Fibroblast of lung (primary cell): Measurements from ENCODE around the gene CHGA. TPM values are rescaled to one million over a fixed set of nuclear protein-coding genes. Genes with fewer than 3 reads are reported as not detected.

Experiments used
- DNase-seq, 2 donors: peaks; one replicate each; pipeline versions ENCODE4 v3.0.0 to v3.0.0-alpha.2; 2010; ENCODE audit warnings: low read depth in 2 of 2
- H2AFZ ChIP-seq: 2 replicates; pipeline ENCODE4 v1.5.1; 2012; ENCODE audit warnings: low read length, control low read depth, inconsistent platforms
- H3K27ac ChIP-seq: 2 replicates; pipeline ENCODE4 v1.5.1; 2011; ENCODE audit warnings: low read length, control low read depth; ENCODE audit not compliant: insufficient read depth
- H3K27me3 ChIP-seq: 2 replicates; pipeline ENCODE4 v1.5.1; 2011; ENCODE audit warnings: mild to moderate bottlenecking, low read length; ENCODE audit not compliant: control insufficient read depth, insufficient read depth
- H3K36me3 ChIP-seq: 2 replicates; pipeline ENCODE4 v1.5.1; 2011; ENCODE audit warnings: low read length; ENCODE audit not compliant: control insufficient read depth, insufficient read depth
- H3K4me1 ChIP-seq: 2 replicates; pipeline ENCODE4 v1.5.1; 2011; ENCODE audit warnings: low read length; ENCODE audit not compliant: control insufficient read depth, insufficient read depth; ENCODE audit errors: extremely low read depth
- H3K4me2 ChIP-seq: 2 replicates; pipeline ENCODE4 v1.5.1; 2011; ENCODE audit warnings: low read length, control low read depth; ENCODE audit not compliant: insufficient read depth; ENCODE audit errors: extremely low read depth
- H3K4me3 ChIP-seq, 4 experiments: fragments of 200-600 bp in 1 of 4; sonication (generic) in 1 of 4; replicated peaks in 1 of 4; 2 replicates each; pipeline ENCODE4 v1.5.1; 2011 to 2016; ENCODE audit warnings: low read length in 4 of 4, low read depth in 3 of 4, mild to moderate bottlenecking in 3 of 4, control low read depth in 2 of 4, inconsistent platforms in 1 of 4, mixed read lengths in 1 of 4; ENCODE audit not compliant: insufficient read depth in 1 of 4; ENCODE audit errors: control extremely low read depth in 1 of 4
- H3K79me2 ChIP-seq: 2 replicates; pipeline ENCODE4 v1.5.1; 2012; ENCODE audit warnings: mild to moderate bottlenecking, low read length, inconsistent platforms; ENCODE audit not compliant: control insufficient read depth, insufficient read depth
- H3K9ac ChIP-seq: 2 replicates; pipeline ENCODE4 v1.5.1; 2011; ENCODE audit warnings: mild to moderate bottlenecking, low read length, control low read depth; ENCODE audit not compliant: insufficient read depth
- H3K9me3 ChIP-seq: 2 replicates; pipeline ENCODE4 v1.5.1; 2012; ENCODE audit warnings: low read depth, low read length; ENCODE audit not compliant: control insufficient read depth, insufficient read depth
- H4K20me1 ChIP-seq: 2 replicates; pipeline ENCODE4 v1.5.1; 2011; ENCODE audit warnings: low read length; ENCODE audit not compliant: control insufficient read depth, insufficient read depth; ENCODE audit errors: extremely low read depth
- CTCF ChIP-seq, 2 donors: IDR thresholded peaks in 1 of 2; conservative IDR thresholded peaks in 1 of 2; 1 replicate in 1 of 2; 2 replicates in 1 of 2; pipeline ENCODE4 v1.5.1; 2011 to 2012; ENCODE audit warnings: low read length in 2 of 2, control low read depth in 1 of 2, inconsistent platforms in 1 of 2, low read depth in 1 of 2, mild to moderate bottlenecking in 1 of 2
- EZH2 ChIP-seq: IDR thresholded peaks from 2 replicates; pipeline ENCODE4 v1.5.1; 2012; ENCODE audit warnings: low read length, control low read depth, mild to moderate bottlenecking; ENCODE audit errors: missing control alignments
- polyA minus RNA-seq: library from RNA; depleted of rRNA, polyadenylated mRNA; stranded (reverse); fragments of >200 nt; gene quantifications from 2 replicates; pipeline ENCODE4 v1.2.3, GENCODE V29; 2011; ENCODE audit warnings: low replicate concordance
- polyA plus RNA-seq, 2 donors: library from polyadenylated mRNA; depleted of rRNA in 1 of 2; stranded (reverse) in 1 of 2; unstranded in 1 of 2; fragments of >200 nt; gene quantifications; 2 replicates each; pipeline ENCODE4 v1.2.1, GENCODE V29; 2011 to 2012; ENCODE audit warnings: missing spikeins in 1 of 2
- total RNA-seq: library from RNA; depleted of rRNA; stranded (reverse); fragments of >200 nt; gene quantifications from 2 replicates; pipeline ENCODE4 v1.2.1, GENCODE V29; 2014

Gene CHGA
- not detected in 2 replicates for total RNA-seq
- polyA plus RNA-seq: not detected in 2 replicates
- polyA plus RNA-seq (2012): not detected in 2 replicates
- polyA minus RNA-seq: not detected in 2 replicates

- H3K27ac ChIP-seq: no peak within 1 kb of the TSS
- H2AFZ ChIP-seq: no peak within 1 kb of the TSS
- no peak within 1 kb of the TSS for H3K9ac ChIP-seq
- H4K20me1 ChIP-seq: no peaks in the 10 kb centered on the region
- no peaks in the 10 kb centered on the region for H3K36me3 ChIP-seq
- H3K4me1 ChIP-seq: no peaks in the 10 kb centered on the region
- peaks cover 6% of the 10 kb centered on the region for H3K27me3 ChIP-seq
- H3K9me3 ChIP-seq: no peaks in the 10 kb centered on the region
- H3K4me2 ChIP-seq: no peak within 1 kb of the TSS
- TF ChIP-seq EZH2: no peak
- no peak for TF ChIP-seq CTCF (conservative IDR thresholded peaks at IDR 0.05 in 1 of 2, IDR thresholded peaks at IDR 0.05 in 1 of 2; ENCODE audit: low read depth in 1 of 2, low read length in 2 of 2)
- no peak within 1 kb of the TSS for H3K4me3 ChIP-seq
- no peaks in the 10 kb centered on the region for H3K79me2 ChIP-seq
- DNase-seq: peak; percentile 32 to 35
Measured at GRCh38 chr14:92922883-92923743, at the start of gene CHGA. CHGA (plus strand) TSS chr14:92923150; CDS start chr14:92923360, 210 bp downstream.

GRCh38 chr14:92874962-92875661, 47.8 kb upstream of the CHGA start:
- Histone ChIP-seq H4K20me1 (no peaks in the 10 kb centered on the region), H3K27ac (no peak overlapping the region), H3K4me1 (no peaks in the 10 kb centered on the region), H3K36me3 (no peaks in the 10 kb centered on the region), H3K4me2 (no peak overlapping the region), H3K9me3 (no peaks in the 10 kb centered on the region), H3K79me2 (no peaks in the 10 kb centered on the region), H3K4me3 (no peak overlapping the region), H3K27me3 (peaks cover 2% of the 10 kb centered on the region), H3K9ac (no peak overlapping the region), H2AFZ (no peak overlapping the region)
- no peak for DNase-seq
- TF ChIP-seq EZH2 (no peak), CTCF (conservative IDR thresholded peaks at IDR 0.05 in 1 of 2, IDR thresholded peaks at IDR 0.05 in 1 of 2; ENCODE audit: low read depth in 1 of 2, low read length in 2 of 2) (no peak)

GRCh38 chr14:92877757-92878431, 45.1 kb upstream of the CHGA start:
- no peak for DNase-seq
- no peak overlapping the region for H2AFZ ChIP-seq
- no peaks in the 10 kb centered on the region for H3K36me3 ChIP-seq
- no peak overlapping the region for H3K4me2 ChIP-seq
- H3K4me1 ChIP-seq: no peaks in the 10 kb centered on the region
- H4K20me1 ChIP-seq: no peaks in the 10 kb centered on the region
- TF ChIP-seq EZH2 (no peak), CTCF (conservative IDR thresholded peaks at IDR 0.05 in 1 of 2, IDR thresholded peaks at IDR 0.05 in 1 of 2; ENCODE audit: low read depth in 1 of 2, low read length in 2 of 2) (no peak)
- no peak overlapping the region for H3K4me3 ChIP-seq
- H3K9me3 ChIP-seq: no peaks in the 10 kb centered on the region
- H3K27ac ChIP-seq: no peak overlapping the region
- no peaks in the 10 kb centered on the region for H3K79me2 ChIP-seq
- H3K9ac ChIP-seq: no peak overlapping the region
- peaks cover 6% of the 10 kb centered on the region for H3K27me3 ChIP-seq
